Spleen (tissue), 11 donors: ENCODE data around the gene EHMT2. TPM values are rescaled to one million over a fixed set of nuclear protein-coding genes. Genes with fewer than 3 reads are reported as not detected.

Experiments
- DNase-seq: peaks from one replicate; pipeline ENCODE4 v3.0.0-alpha.2; 2020
- H3K27ac ChIP-seq, 8 donors: fragments of 200-600 bp; sonication (generic) in 7 of 8; 1 replicate in 4 of 8; 2 replicates in 4 of 8; pipeline versions ENCODE4 v1.5.0 to v1.8.0; 2016 to 2021; ENCODE audit warnings: inconsistent platforms in 4 of 8, mild to moderate bottlenecking in 4 of 8, moderate library complexity in 1 of 8
- H3K27me3 ChIP-seq, 7 donors: fragments of 200-600 bp; sonication (generic) in 6 of 7; replicated peaks in 1 of 7; 1 replicate in 4 of 7; 2 replicates in 3 of 7; pipeline versions ENCODE4 v1.5.0 to v1.8.0; 2016 to 2021; ENCODE audit warnings: inconsistent platforms in 3 of 7, mild to moderate bottlenecking in 1 of 7
- H3K36me3 ChIP-seq, 6 donors: fragments of 200-600 bp; sonication (generic) in 5 of 6; 1 replicate in 4 of 6; 2 replicates in 2 of 6; pipeline versions ENCODE4 v1.5.0 to v1.8.0; 2016 to 2021; ENCODE audit warnings: inconsistent platforms in 2 of 6
- H3K4me1 ChIP-seq, 6 donors: fragments of 200-600 bp; sonication (generic) in 5 of 6; 1 replicate in 3 of 6; 2 replicates in 3 of 6; pipeline versions ENCODE4 v1.5.0 to v1.8.0; 2016 to 2021; ENCODE audit warnings: inconsistent platforms in 3 of 6
- H3K4me3 ChIP-seq, 8 donors: fragments of 200-600 bp; sonication (generic) in 7 of 8; 1 replicate in 4 of 8; 2 replicates in 4 of 8; pipeline versions ENCODE4 v1.5.0 to v1.8.0; 2016 to 2021; ENCODE audit warnings: inconsistent platforms in 4 of 8, mild to moderate bottlenecking in 4 of 8, moderate library complexity in 2 of 8
- H3K9me3 ChIP-seq, 8 donors: fragments of 200-600 bp; sonication (generic) in 7 of 8; 1 replicate in 4 of 8; 2 replicates in 4 of 8; pipeline versions ENCODE4 v1.5.0 to v1.8.0; 2016 to 2021; ENCODE audit warnings: inconsistent platforms in 4 of 8
- CTCF ChIP-seq, 11 experiments: fragments of 200-600 bp in 7 of 11; fragments of 450-650 bp in 4 of 11; sonication (generic) in 4 of 11; IDR thresholded peaks in 8 of 11; conservative IDR thresholded peaks in 3 of 11; 1 replicate in 7 of 11; 2 replicates in 4 of 11; pipeline versions ENCODE4 v1.4.0 to v1.8.0; 2016 to 2021; ENCODE audit warnings: antibody characterized with exemption in 11 of 11, inconsistent platforms in 4 of 11, mild to moderate bottlenecking in 1 of 11
- POLR2A ChIP-seq, 3 donors: fragments of 450-650 bp; IDR thresholded peaks; one replicate each; pipeline ENCODE4 v1.5.1; 2017; ENCODE audit warnings: antibody characterized with exemption in 3 of 3, mild to moderate bottlenecking in 1 of 3
- POLR2AphosphoS5 ChIP-seq, 3 donors: sonication (generic); formaldehyde crosslinking; IDR thresholded peaks; one replicate each; pipeline ENCODE4 v1.5.1; 2017; ENCODE audit warnings: antibody characterized with exemption in 3 of 3
- WGBS, 5 donors: extraction: QIAGEN DNeasy Blood & Tissue Kit in 3 of 5; methylation state at CpG; one replicate each; pipeline versions ENCODE4 v1.1.5 to v1.1.7; 2013 to 2018; 5-methylcytosine and 5-hydroxymethylcytosine counted together
- intact Hi-C: fragments of 100-400 bp; cut with DNase I; formaldehyde crosslinking; loops from one replicate; pipeline ENCODE4 v1.15.0; 2023; ENCODE audit warnings: low total_unique reads
- polyA plus RNA-seq, 3 donors: library from polyadenylated mRNA; stranded (reverse); fragments of 200-250 nt; gene quantifications; one replicate each; pipeline ENCODE4 v1.2.1, GENCODE V29; 2013
- total RNA-seq, 7 donors: library from RNA; depleted of rRNA in 3 of 7; stranded (reverse); fragments of >200 nt in 3 of 7; fragmentation: NEBNext Ultra II Directional in 4 of 7; extraction: Animal tissue kit (Norgen Biotek cat#: 25700) in 4 of 7; gene quantifications; one replicate each; pipeline versions ENCODE4 v1.1.0 to v1.2.1, GENCODE V29; 2016 to 2021
- donor health status: healthy with polysubstance abuse.
- donor health status: DM: no; HTN: no; CAD: no; lungs with moderate emphysema.
- donor health status: DM: no; HTN: no; CAD: no.
- donor health status: Bipolar disorder and iron deficiency.
- donor health status: healthy.
- donor health status: DM: no; HTN: no; CAD: no.
- donor health status: DM: yes; HTN: yes; CAD: no.

The EHMT2 gene
- total and polyA plus RNA-seq, 10 donors, result 36.5 to 66.1 (median 50.1) TPM

GRCh38 chr6:31889331-31889972 lies 8.0 kb downstream of the EHMT2 start:
- no peak overlapping the region for H3K4me3 ChIP-seq
- TF ChIP-seq POLR2AphosphoS5 (IDR thresholded peaks at IDR 0.05) (no peak), POLR2A (IDR thresholded peaks at IDR 0.05) (no peak)
- H3K36me3 ChIP-seq, result peaks cover 7 to 100% (median 81%) of the 10 kb centered on the region in 6 donors
- DNase-seq, result no peak
- no peak overlapping the region for H3K27ac ChIP-seq
- H3K9me3 ChIP-seq, result no peaks in the 10 kb centered on the region
- WGBS, 5 donors, result 85 to 94% (median 90%) methylated on average over 3 of the region's 3 CpGs
- H3K4me1 ChIP-seq, result peaks cover 0 to 8% (median 0%) of the 10 kb centered on the region in 6 donors
- H3K27me3 ChIP-seq, result no peaks in the 10 kb centered on the region
- intact Hi-C loops, result no loop called here

GRCh38 chr6:31888276-31889258 lies 8.9 kb downstream of the EHMT2 start:
- intact Hi-C loops, result no loop called here
- Histone ChIP-seq H3K27me3 (no peaks in the 10 kb centered on the region), H3K9me3 (no peaks in the 10 kb centered on the region), H3K27ac (no peak overlapping the region), H3K4me3 (no peak overlapping the region), H3K4me1 (peaks cover 0 to 8% (median 0%) of the 10 kb centered on the region in 6 donors), H3K36me3 (peaks cover 7 to 100% (median 84%) of the 10 kb centered on the region in 6 donors)
- peak; percentile 84 for DNase-seq
- TF ChIP-seq CTCF (IDR thresholded peaks at IDR 0.05 in 8 of 11, conservative IDR thresholded peaks at IDR 0.05 in 3 of 11), result peak in 10 of 11 experiments; percentile 24 to 83 (median 59)
- TF ChIP-seq POLR2AphosphoS5 (IDR thresholded peaks at IDR 0.05), result peak in 1 of 3 donors; percentile 54
- no peak for TF ChIP-seq POLR2A (IDR thresholded peaks at IDR 0.05)
- 81 to 90% (median 84%) methylated on average over 30 to 43 of the region's 43 CpGs for WGBS, 5 donors

GRCh38 chr6:31887173-31888007 lies 10.1 kb downstream of the EHMT2 start:
- TF ChIP-seq CTCF (IDR thresholded peaks at IDR 0.05 in 8 of 11, conservative IDR thresholded peaks at IDR 0.05 in 3 of 11) (no peak), POLR2A (IDR thresholded peaks at IDR 0.05) (no peak), POLR2AphosphoS5 (IDR thresholded peaks at IDR 0.05) (no peak)
- WGBS, 5 donors, result 93 to 96% (median 95%) methylated on average over 11 to 19 of the region's 19 CpGs
- peaks cover 0 to 8% (median 0%) of the 10 kb centered on the region in 6 donors for H3K4me1 ChIP-seq
- no peaks in the 10 kb centered on the region for H3K27me3 ChIP-seq
- no peaks in the 10 kb centered on the region for H3K9me3 ChIP-seq
- intact Hi-C loops, result no loop called here
- no peak overlapping the region for H3K27ac ChIP-seq
- no peak overlapping the region for H3K4me3 ChIP-seq
- no peak for DNase-seq
- peaks cover 7 to 100% (median 84%) of the 10 kb centered on the region in 6 donors for H3K36me3 ChIP-seq

- DNase-seq, result no peak
- TF ChIP-seq POLR2A (IDR thresholded peaks at IDR 0.05), result no peak
- TF ChIP-seq CTCF (IDR thresholded peaks at IDR 0.05 in 8 of 11, conservative IDR thresholded peaks at IDR 0.05 in 3 of 11), result no peak
- TF ChIP-seq POLR2AphosphoS5 (IDR thresholded peaks at IDR 0.05), result peak in 2 of 3 donors; percentile 22 to 43
- peaks cover 7 to 100% (median 85%) of the 10 kb centered on the region in 6 donors for H3K36me3 ChIP-seq
- H3K27me3 ChIP-seq, result no peaks in the 10 kb centered on the region
- H3K27ac ChIP-seq, result no peak overlapping the region
- H3K4me1 ChIP-seq, result peaks cover 0 to 8% (median 0%) of the 10 kb centered on the region in 6 donors
- H3K4me3 ChIP-seq, result no peak overlapping the region
- intact Hi-C loops, result no loop called here
- no peaks in the 10 kb centered on the region for H3K9me3 ChIP-seq
- 89 to 98% (median 97%) methylated on average over 8 to 18 of the region's 18 CpGs for WGBS, 5 donors
Measured at GRCh38 chr6:31886541-31886991, 10.9 kb downstream of the EHMT2 start.
